Upper lobe of left lung (tissue), 4 donors: ENCODE measurements around the gene DMD.

ENCODE experiments used
- POLR2A ChIP-seq, 4 donors: fragments of 450-650 bp; IDR thresholded peaks; one replicate each; pipeline ENCODE4 v1.5.1; 2016 to 2017; ENCODE audit warnings: antibody characterized with exemption in 4 of 4, mild to moderate bottlenecking in 2 of 4
- TF ChIP-seq, protein P1 (sequence below), 6 experiments: fragments of 450-650 bp in 4 of 6; fragments of 200-600 bp in 2 of 6; sonication (generic) in 2 of 6; IDR thresholded peaks; one replicate each; pipeline ENCODE4 v1.5.1; 2016 to 2019; ENCODE audit warnings: antibody characterized with exemption in 6 of 6

DNA sequence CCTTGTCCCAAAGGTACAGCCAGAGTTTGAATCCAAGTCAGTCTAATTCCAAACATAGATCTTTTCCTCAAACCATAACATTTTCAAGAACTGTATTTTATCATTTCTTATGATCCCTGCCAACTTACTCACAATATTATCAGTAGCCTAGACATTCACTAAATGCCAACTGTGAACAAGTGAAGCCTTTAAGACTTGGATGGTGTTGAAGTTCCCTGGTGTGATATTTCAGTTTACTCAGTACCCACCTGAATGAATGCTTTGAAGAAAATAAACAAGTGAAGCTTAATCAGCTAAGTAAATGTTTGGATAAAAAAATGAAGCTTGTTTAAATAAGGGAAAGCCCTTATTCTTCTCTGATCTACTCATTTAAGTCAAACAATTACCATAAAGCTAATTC, 1028.3 kb downstream of the DMD start:
- no peak for TF ChIP-seq POLR2A (IDR thresholded peaks at IDR 0.05)
- TF ChIP-seq, protein P1, sequence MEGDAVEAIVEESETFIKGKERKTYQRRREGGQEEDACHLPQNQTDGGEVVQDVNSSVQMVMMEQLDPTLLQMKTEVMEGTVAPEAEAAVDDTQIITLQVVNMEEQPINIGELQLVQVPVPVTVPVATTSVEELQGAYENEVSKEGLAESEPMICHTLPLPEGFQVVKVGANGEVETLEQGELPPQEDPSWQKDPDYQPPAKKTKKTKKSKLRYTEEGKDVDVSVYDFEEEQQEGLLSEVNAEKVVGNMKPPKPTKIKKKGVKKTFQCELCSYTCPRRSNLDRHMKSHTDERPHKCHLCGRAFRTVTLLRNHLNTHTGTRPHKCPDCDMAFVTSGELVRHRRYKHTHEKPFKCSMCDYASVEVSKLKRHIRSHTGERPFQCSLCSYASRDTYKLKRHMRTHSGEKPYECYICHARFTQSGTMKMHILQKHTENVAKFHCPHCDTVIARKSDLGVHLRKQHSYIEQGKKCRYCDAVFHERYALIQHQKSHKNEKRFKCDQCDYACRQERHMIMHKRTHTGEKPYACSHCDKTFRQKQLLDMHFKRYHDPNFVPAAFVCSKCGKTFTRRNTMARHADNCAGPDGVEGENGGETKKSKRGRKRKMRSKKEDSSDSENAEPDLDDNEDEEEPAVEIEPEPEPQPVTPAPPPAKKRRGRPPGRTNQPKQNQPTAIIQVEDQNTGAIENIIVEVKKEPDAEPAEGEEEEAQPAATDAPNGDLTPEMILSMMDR (IDR thresholded peaks at IDR 0.05) = no peak
